H1 (cell line): Measurements from ENCODE around the gene MRPL52. TPM values are rescaled to one million over a fixed set of nuclear protein-coding genes. Genes with fewer than 3 reads are reported as not detected.

Experiments used
- CTCF ChIA-PET: fragments of 300-600 bp; sonication (Branson Sonifier 250); formaldehyde crosslinking; loops from one replicate; lab custom pipeline; 2021; ENCODE audit not compliant: partially characterized antibody; lab: Charles Lee
- POLR2A ChIA-PET: fragments of 300-600 bp; sonication (Branson Sonifier 250); formaldehyde crosslinking; loops from one replicate; lab custom pipeline; 2021; ENCODE audit warnings: inconsistent platforms; ENCODE audit not compliant: partially characterized antibody; lab: Charles Lee
- DNase-seq, 2 experiments: peaks; one replicate each; pipeline versions ENCODE4 v3.0.0 to v3.0.0-alpha.2; 2010 to 2022; ENCODE audit warnings: low spot score in 2 of 2, low read depth in 1 of 2, mixed read lengths in 1 of 2
- FAIRE-seq: peaks from 2 replicates; lab custom pipeline; 2011; peaks lifted over from hg19 to GRCh38; lab: Jason Lieb, UNC
- H2AFZ ChIP-seq: 2 replicates; pipeline ENCODE4 v1.8.1; 2012; ENCODE audit warnings: low read length, inconsistent platforms
- H2AK5ac ChIP-seq: 2 replicates; pipeline ENCODE4 v1.6.1; 2013; ENCODE audit warnings: low read depth, low read length
- H2BK120ac ChIP-seq: replicated peaks from 2 replicates; pipeline ENCODE3; 2013; ENCODE audit warnings: low read depth, low read length, inconsistent platforms
- H2BK12ac ChIP-seq: 2 replicates; pipeline ENCODE4 v1.6.1; 2013; ENCODE audit warnings: low read depth, low read length
- H2BK15ac ChIP-seq: 2 replicates; pipeline ENCODE4 v1.6.1; 2013; ENCODE audit warnings: low read length
- H2BK20ac ChIP-seq: 2 replicates; pipeline ENCODE4 v1.6.1; 2013; ENCODE audit warnings: low read length
- H2BK5ac ChIP-seq: 2 replicates; pipeline ENCODE4 v1.6.1; 2013; ENCODE audit warnings: low read depth, low read length
- H3K14ac ChIP-seq: 2 replicates; pipeline ENCODE4 v1.6.1; 2013; ENCODE audit warnings: inconsistent platforms; ENCODE audit not compliant: insufficient read length
- H3K18ac ChIP-seq: 2 replicates; pipeline ENCODE4 v1.6.1; 2013; ENCODE audit warnings: low read length; ENCODE audit errors: extremely low read depth
- H3K23ac ChIP-seq: 2 replicates; pipeline ENCODE4 v1.6.1; 2013; ENCODE audit warnings: inconsistent platforms; ENCODE audit not compliant: insufficient read length
- H3K23me2 ChIP-seq: 2 replicates; pipeline ENCODE4 v1.6.1; 2013; ENCODE audit warnings: low read depth, low read length
- H3K27ac ChIP-seq: 2 replicates; pipeline ENCODE4 v1.6.1; 2011; ENCODE audit warnings: low read depth, low read length, inconsistent platforms
- H3K27me3 ChIP-seq, 4 experiments: replicated peaks in 1 of 4; 1 replicate in 1 of 4; 2 replicates in 3 of 4; pipeline versions ENCODE4 v1.6.1 to v1.8.1; 2011 to 2013; ENCODE audit warnings: low read length in 3 of 4, mild to moderate bottlenecking in 3 of 4, inconsistent platforms in 2 of 4, mixed read lengths in 2 of 4, moderate library complexity in 1 of 4; ENCODE audit not compliant: control insufficient read depth in 3 of 4, insufficient read depth in 3 of 4; ENCODE audit errors: extremely low read depth in 1 of 4
- H3K36me3 ChIP-seq, 4 experiments: 2 replicates each; pipeline versions ENCODE4 v1.6.1 to v1.8.1; 2011 to 2013; ENCODE audit warnings: mild to moderate bottlenecking in 4 of 4, low read length in 3 of 4, moderate library complexity in 2 of 4, control low read depth in 1 of 4, inconsistent platforms in 1 of 4; ENCODE audit not compliant: insufficient read depth in 4 of 4, control insufficient read depth in 2 of 4
- H3K4ac ChIP-seq: replicated peaks from 2 replicates; pipeline ENCODE3; 2013; ENCODE audit warnings: low read length, low read depth, mixed read lengths, inconsistent platforms; ENCODE audit not compliant: insufficient read length
- H3K4me1 ChIP-seq, 4 experiments: replicated peaks in 1 of 4; 1 replicate in 1 of 4; 2 replicates in 3 of 4; pipeline versions ENCODE4 v1.6.1 to v1.8.1; 2011 to 2013; ENCODE audit warnings: low read length in 3 of 4, inconsistent platforms in 2 of 4, mixed read lengths in 1 of 4; ENCODE audit not compliant: insufficient read depth in 4 of 4, control insufficient read depth in 3 of 4
- H3K4me2 ChIP-seq, 2 experiments: 2 replicates each; pipeline versions ENCODE4 v1.6.1 to v1.8.1; 2011 to 2013; ENCODE audit warnings: low read depth in 2 of 2, low read length in 2 of 2, control low read depth in 1 of 2, inconsistent platforms in 1 of 2, mild to moderate bottlenecking in 1 of 2; ENCODE audit not compliant: insufficient read depth in 1 of 2
- H3K4me3 ChIP-seq, 4 experiments: fragments of 200-600, 300-600 bp in 1 of 4; sonication (generic), shearing (Covaris generic), sonication (Bioruptor Twin) in 1 of 4; 2 replicates each; pipeline versions ENCODE4 v1.5.1 to v1.8.1; 2011 to 2016; ENCODE audit warnings: low read length in 4 of 4, low read depth in 3 of 4, control low read depth in 2 of 4, inconsistent platforms in 2 of 4, mild to moderate bottlenecking in 2 of 4, mixed read lengths in 1 of 4, moderate library complexity in 1 of 4; ENCODE audit not compliant: insufficient read depth in 2 of 4; ENCODE audit errors: extremely low read depth in 1 of 4
- H3K56ac ChIP-seq: replicated peaks from 2 replicates; pipeline ENCODE3; 2013; ENCODE audit warnings: low read depth, mild to moderate bottlenecking, mixed read lengths, low read length, inconsistent platforms; ENCODE audit not compliant: insufficient read length
- H3K79me1 ChIP-seq: 2 replicates; pipeline ENCODE4 v1.6.1; 2013; ENCODE audit warnings: low read depth, low read length, control low read depth
- H3K79me2 ChIP-seq, 2 experiments: 2 replicates each; pipeline versions ENCODE4 v1.6.1 to v1.8.1; 2012 to 2013; ENCODE audit warnings: low read length in 2 of 2, mild to moderate bottlenecking in 2 of 2, inconsistent platforms in 1 of 2; ENCODE audit not compliant: insufficient read depth in 2 of 2, control insufficient read depth in 1 of 2
- H3K9ac ChIP-seq, 4 experiments: replicated peaks in 1 of 4; 1 replicate in 1 of 4; 2 replicates in 3 of 4; pipeline versions ENCODE4 v1.6.1 to v1.8.1; 2011 to 2013; ENCODE audit warnings: low read depth in 3 of 4, low read length in 3 of 4, control low read depth in 2 of 4, mild to moderate bottlenecking in 2 of 4, moderate library complexity in 2 of 4, inconsistent platforms in 1 of 4; ENCODE audit errors: extremely low read depth in 1 of 4
- H3K9me3 ChIP-seq, 2 experiments: 2 replicates each; pipeline versions ENCODE4 v1.6.1 to v1.8.1; 2012 to 2013; ENCODE audit warnings: mild to moderate bottlenecking in 2 of 2, moderate library complexity in 2 of 2, control low read depth in 1 of 2, inconsistent platforms in 1 of 2, low read depth in 1 of 2, low read length in 1 of 2, mixed read lengths in 1 of 2; ENCODE audit not compliant: insufficient read depth in 2 of 2
- H4K20me1 ChIP-seq, 2 experiments: replicated peaks in 1 of 2; 2 replicates each; pipeline versions ENCODE3 to v1.8.1; 2011 to 2013; ENCODE audit warnings: inconsistent platforms in 2 of 2, low read length in 2 of 2, mild to moderate bottlenecking in 1 of 2; ENCODE audit not compliant: insufficient read depth in 2 of 2, control insufficient read depth in 1 of 2
- H4K5ac ChIP-seq: 2 replicates; pipeline ENCODE4 v1.6.1; 2013; ENCODE audit warnings: low read length, low read depth, mixed read lengths, inconsistent platforms; ENCODE audit not compliant: insufficient read length
- H4K8ac ChIP-seq: 2 replicates; pipeline ENCODE4 v1.8.0; 2013; ENCODE audit warnings: mild to moderate bottlenecking, moderate library complexity, low read length, inconsistent platforms; ENCODE audit not compliant: insufficient read depth; ENCODE audit errors: extremely low read depth
- H4K91ac ChIP-seq: replicated peaks from 2 replicates; pipeline ENCODE3; 2013; ENCODE audit warnings: low read length, mixed read lengths, inconsistent platforms; ENCODE audit not compliant: insufficient read length
- CHD1 ChIP-seq: IDR thresholded peaks from 2 replicates; pipeline ENCODE4 v1.6.1; 2012; ENCODE audit warnings: low read depth, low read length, improper control_type of control experiment
- EP300 ChIP-seq, 2 experiments: IDR thresholded peaks; 1 replicate in 1 of 2; 2 replicates in 1 of 2; pipeline ENCODE4 v1.6.1; 2011 to 2012; ENCODE audit warnings: low read depth in 2 of 2, low read length in 2 of 2, mild to moderate bottlenecking in 2 of 2, borderline replicate concordance in 1 of 2, inconsistent platforms in 1 of 2, moderate library complexity in 1 of 2
- JUN ChIP-seq: IDR thresholded peaks from 2 replicates; pipeline ENCODE4 v1.6.1; 2011; ENCODE audit warnings: low read depth, mild to moderate bottlenecking, improper control_type of control experiment, low read length
- KDM1A ChIP-seq: fragments of 200-600, 300-600 bp; sonication (generic); IDR thresholded peaks from 2 replicates; pipeline ENCODE4 v1.7.1; 2016; ENCODE audit warnings: mild to moderate bottlenecking, low read length, borderline replicate concordance
- RBBP5 ChIP-seq: IDR thresholded peaks from 2 replicates; pipeline ENCODE4 v1.7.1; 2012; ENCODE audit warnings: low read depth, mild to moderate bottlenecking, inconsistent platforms, low read length, moderate library complexity, borderline replicate concordance
- RNF2 ChIP-seq: fragments of 200-900, 300-1000 bp; sonication (generic); IDR thresholded peaks from 2 replicates; pipeline ENCODE4 v1.7.1; 2016; ENCODE audit warnings: borderline replicate concordance, low read depth, mild to moderate bottlenecking, antibody characterized with exemption, low read length; ENCODE audit not compliant: poor library complexity, severe bottlenecking; ENCODE audit errors: missing control alignments
- SP2 ChIP-seq: IDR thresholded peaks from 2 replicates; pipeline ENCODE4 v1.6.1; 2012; ENCODE audit warnings: mild to moderate bottlenecking, low read length, inconsistent platforms
- WGBS, 2 experiments: shearing (Covaris generic) in 1 of 2; methylation state at CpG; one replicate each; pipeline versions ENCODE4 v1.1.6 to v1.1.7; 2013 to 2015; ENCODE audit warnings: low lambda C conversion rate in 2 of 2, mixed read lengths in 2 of 2, inconsistent platforms in 1 of 2, low coverage in 1 of 2, missing lambda C conversion rate in 1 of 2; ENCODE audit not compliant: insufficient replicate concordance in 2 of 2, insufficient coverage in 1 of 2, insufficient read length in 1 of 2; ENCODE audit errors: extremely low coverage in 1 of 2, missing lambda C conversion rate in 1 of 2; 5-methylcytosine and 5-hydroxymethylcytosine counted together
- polyA plus RNA-seq, 7 experiments: library from polyadenylated mRNA; depleted of rRNA in 3 of 7; stranded (reverse) in 5 of 7; unstranded in 2 of 7; fragments of >200 nt in 5 of 7; fragments of 200-250 nt in 2 of 7; gene quantifications; 1 replicate in 5 of 7; 2 replicates in 1 of 7; 4 replicates in 1 of 7; pipeline versions ENCODE4 v1.2.1 to v1.2.3, GENCODE V29; 2011 to 2013; ENCODE audit warnings: missing spikeins in 2 of 7, mixed read lengths in 2 of 7
- total RNA-seq: library from RNA; stranded (reverse); fragmentation: NEBNext Ultra II Directional; extraction: Animal tissue kit (Norgen Biotek cat#: 25700); gene quantifications from 2 replicates; pipeline ENCODE4 v1.2.1, GENCODE V29; 2021
- TF ChIP-seq, protein P1 (sequence below): IDR thresholded peaks from 2 replicates; pipeline ENCODE4 v1.6.1; 2012; ENCODE audit warnings: low read length, inconsistent platforms

MRPL52 gene
- total and polyA plus RNA-seq, 2 of the 8 experiments (the other 6 are each of a cell fraction or from before 2014, with no cell fraction given): 70.5 to 176 TPM

- H3K4ac ChIP-seq: peak overlapping the region; percentile 55
- H3K27ac ChIP-seq: no peak overlapping the region
- CTCF ChIA-PET: interaction anchor here (0.5 to 56.0 kb wide), 14 partner anchors 18 to 1811 kb away, joined by 3 to 1562 read pairs (median 4); partner anchors contain the start of genes LRP10, MMP14, MRPL52 and OXA1L
- peak overlapping the region; percentile 77; the same call in 1 of the 2 replicates for H2BK12ac ChIP-seq
- no peak overlapping the region for H3K23ac ChIP-seq
- DNase-seq (peak in 1 of 2 experiments; percentile 61), FAIRE-seq (no peak)
- H3K27me3 ChIP-seq: no peaks in the 10 kb centered on the region
- no peaks in the 10 kb centered on the region for H4K20me1 ChIP-seq
- peaks cover 8% of the 10 kb centered on the region for H3K79me1 ChIP-seq
- POLR2A ChIA-PET: interaction anchor here (0.7 to 16.3 kb wide), 20 partner anchors 10 to 91 kb away, joined by 3 to 203 read pairs (median 4); partner anchors contain the start of genes LRP10, MRPL52, OXA1L and PRMT5
- H3K4me1 ChIP-seq: peaks cover 8 to 17% (median 14%) of the 10 kb centered on the region in 4 experiments
- no peak overlapping the region for H2AFZ ChIP-seq
- H2BK5ac ChIP-seq: peak overlapping the region; percentile 60; the same call in 1 of the 2 replicates
- 17% methylated on average over 23 of the region's 25 CpGs; no CpG with 5 or more reads in 1 of the 2 experiments for WGBS, 2 experiments
- H2BK20ac ChIP-seq: no peak overlapping the region
- peak overlapping the region; percentile 73 for H4K5ac ChIP-seq
- H3K9ac ChIP-seq: peak overlapping the region; percentile 76 to 92 (median 84)
- H3K56ac ChIP-seq: no peak overlapping the region
- H2BK120ac ChIP-seq: no peak overlapping the region
- peaks cover 14% of the 10 kb centered on the region; the same call in 1 of the 2 replicates for H3K23me2 ChIP-seq
- H2BK15ac ChIP-seq: peak overlapping the region; percentile 61; the same call in 1 of the 2 replicates
- peak overlapping the region; percentile 82; the same call in 1 of the 2 replicates for H2AK5ac ChIP-seq
- H3K4me2 ChIP-seq: peak overlapping the region; percentile 73 to 98
- peaks cover 8 to 36% (median 28%) of the 10 kb centered on the region in 4 experiments; a peak in 7 of 8 replicates for H3K36me3 ChIP-seq
- peaks cover 0 to 25% of the 10 kb centered on the region in 2 experiments; a peak in 1 of 4 replicates for H3K79me2 ChIP-seq
- no peaks in the 10 kb centered on the region for H3K9me3 ChIP-seq
- peak overlapping the region; percentile 93 for H4K8ac ChIP-seq
- H4K91ac ChIP-seq: peak overlapping the region; percentile 57
- peak overlapping the region; percentile 80 to 99 (median 87) for H3K4me3 ChIP-seq
- H3K18ac ChIP-seq: peak overlapping the region; percentile 71
- no peak overlapping the region for H3K14ac ChIP-seq
- TF ChIP-seq KDM1A (no peak), RBBP5 (no peak), SP2 (no peak), RNF2 (no peak), JUN (no peak), CHD1 (no peak), EP300 (IDR thresholded peaks at IDR 0.05; ENCODE audit: borderline replicate concordance in 1 of 2, low read depth in 2 of 2, low read length in 2 of 2) (no peak)
- TF ChIP-seq, protein P1, sequence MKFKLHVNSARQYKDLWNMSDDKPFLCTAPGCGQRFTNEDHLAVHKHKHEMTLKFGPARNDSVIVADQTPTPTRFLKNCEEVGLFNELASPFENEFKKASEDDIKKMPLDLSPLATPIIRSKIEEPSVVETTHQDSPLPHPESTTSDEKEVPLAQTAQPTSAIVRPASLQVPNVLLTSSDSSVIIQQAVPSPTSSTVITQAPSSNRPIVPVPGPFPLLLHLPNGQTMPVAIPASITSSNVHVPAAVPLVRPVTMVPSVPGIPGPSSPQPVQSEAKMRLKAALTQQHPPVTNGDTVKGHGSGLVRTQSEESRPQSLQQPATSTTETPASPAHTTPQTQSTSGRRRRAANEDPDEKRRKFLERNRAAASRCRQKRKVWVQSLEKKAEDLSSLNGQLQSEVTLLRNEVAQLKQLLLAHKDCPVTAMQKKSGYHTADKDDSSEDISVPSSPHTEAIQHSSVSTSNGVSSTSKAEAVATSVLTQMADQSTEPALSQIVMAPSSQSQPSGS: no peak
Measured at GRCh38 chr14:22837750-22838538, 8.3 kb downstream of the MRPL52 start.
